Thyroid gland (tissue), 4 donors: ENCODE measurements around the gene DCLK3.

ENCODE experiments used
- CTCF ChIP-seq, 6 experiments: fragments of 200-600 bp in 3 of 6; fragments of 450-650 bp in 3 of 6; sonication (generic) in 3 of 6; IDR thresholded peaks; one replicate each; pipeline ENCODE4 v1.5.1; 2016 to 2019; ENCODE audit warnings: antibody characterized with exemption in 6 of 6, mild to moderate bottlenecking in 2 of 6, inconsistent platforms in 1 of 6, moderate library complexity in 1 of 6
- POLR2A ChIP-seq, 2 donors: fragments of 450-650 bp; IDR thresholded peaks; one replicate each; pipeline ENCODE4 v1.6.1; 2017; ENCODE audit warnings: antibody characterized with exemption in 2 of 2, mild to moderate bottlenecking in 2 of 2, moderate library complexity in 1 of 2

- TF ChIP-seq CTCF (IDR thresholded peaks at IDR 0.05): no peak
- TF ChIP-seq POLR2A (IDR thresholded peaks at IDR 0.05): no peak
Observed at GRCh38 chr3:36662626-36663025, 101.7 kb downstream of the DCLK3 start.
